Measurements from ENCODE around the gene ANKRD6.

The ANKRD6 gene

GRCh38 chr6:89667872-89668556, 235.1 kb downstream of the ANKRD6 start:
- DNase-seq = no peak

GRCh38 chr6:89669002-89669401, 236.1 kb downstream of the ANKRD6 start:
- DNase-seq = no peak

- no peak for DNase-seq
Measured at GRCh38 chr6:89670935-89671565, 238.1 kb downstream of the ANKRD6 start.

- DNase-seq = no peak
Measured at GRCh38 chr6:89675949-89676748, 243.2 kb downstream of the ANKRD6 start.

GRCh38 chr6:89678531-89678930, 245.6 kb downstream of the ANKRD6 start:
- no peak for DNase-seq

GRCh38 chr6:89679215-89680120, 246.5 kb downstream of the ANKRD6 start:
- DNase-seq = no peak

GRCh38 chr6:89680150-89680549, 247.2 kb downstream of the ANKRD6 start:
- no peak for DNase-seq

GRCh38 chr6:89680551-89680950, 247.6 kb downstream of the ANKRD6 start:
- no peak for DNase-seq

- DNase-seq = no peak
Measured at GRCh38 chr6:89681983-89682564, 249.1 kb downstream of the ANKRD6 start.

- DNase-seq = no peak
Measured at GRCh38 chr6:89682991-89683390, 250.0 kb downstream of the ANKRD6 start.
